T-helper 2 cell treated with Interferon-gamma antibody and Interleukin-4, amounts not matched to agents 5 μg/mL and 100 μg/mL, for 36 hours (primary cell): ENCODE results near the gene GRK5.

Experiments
- DNase-seq: peaks from one replicate; pipeline ENCODE4 v3.0.0; 2021; ENCODE audit warnings: low spot score
- H3K27ac Mint-ChIP-seq: one replicate; pipeline ENCODE4 v1.8.0; 2021; ENCODE audit warnings: mild to moderate bottlenecking, mixed read lengths
- H3K27me3 Mint-ChIP-seq: one replicate; pipeline ENCODE4 v1.8.0; 2021; ENCODE audit warnings: low read depth, mixed read lengths
- H3K36me3 Mint-ChIP-seq: one replicate; pipeline ENCODE4 v1.8.0; 2021; ENCODE audit warnings: low read depth, mixed read lengths
- H3K4me1 Mint-ChIP-seq: one replicate; pipeline ENCODE4 v1.8.0; 2021; ENCODE audit warnings: low read depth, mixed read lengths
- H3K4me3 Mint-ChIP-seq: one replicate; pipeline ENCODE4 v1.8.0; 2022; ENCODE audit warnings: mild to moderate bottlenecking, moderate library complexity, mixed read lengths
- H3K9me3 Mint-ChIP-seq: one replicate; pipeline ENCODE4 v1.8.0; 2021; ENCODE audit warnings: mixed read lengths

The GRK5 gene

GRCh38 chr10:119207366-119207666 lies at the start of gene GRK5:
Gene GRK5, plus strand, starts transcription at chr10:119207571. Its CDS starts 347 bp downstream, at chr10:119207918.
- peaks cover 39% of the 10 kb centered on the region for H3K4me1 Mint-ChIP-seq

GRCh38 chr10:119159332-119159731 lies 48.0 kb upstream of the GRK5 start:
- Mint-ChIP-seq H3K36me3 (peaks cover 29% of the 10 kb centered on the region), H3K27me3 (no peaks in the 10 kb centered on the region), H3K9me3 (no peaks in the 10 kb centered on the region), H3K27ac (no peak overlapping the region), H3K4me1 (peaks cover 14% of the 10 kb centered on the region), H3K4me3 (no peak overlapping the region)
- no peak for DNase-seq

More at GRCh38 chr10:119207366-119207666, at the start of gene GRK5:
- Mint-ChIP-seq H3K4me3 (peak within 1 kb of the TSS; percentile 97), H3K36me3 (peaks cover 11% of the 10 kb centered on the region), H3K9me3 (no peaks in the 10 kb centered on the region), H3K27ac (peak within 1 kb of the TSS; percentile 98), H3K27me3 (no peaks in the 10 kb centered on the region)
- DNase-seq, result peak; percentile 98

GRCh38 chr10:119161680-119162451 lies 45.5 kb upstream of the GRK5 start:
- Mint-ChIP-seq H3K4me3 (no peak overlapping the region), H3K27me3 (no peaks in the 10 kb centered on the region), H3K27ac (no peak overlapping the region), H3K4me1 (peaks cover 28% of the 10 kb centered on the region), H3K36me3 (peaks cover 16% of the 10 kb centered on the region), H3K9me3 (no peaks in the 10 kb centered on the region)
- DNase-seq, result no peak

- Mint-ChIP-seq H3K4me1 (peaks cover 30% of the 10 kb centered on the region), H3K36me3 (peaks cover 21% of the 10 kb centered on the region), H3K27me3 (no peaks in the 10 kb centered on the region)
Observed at GRCh38 chr10:119162452-119163092, 44.8 kb upstream of the GRK5 start.

GRCh38 chr10:119165171-119166117 lies 41.9 kb upstream of the GRK5 start, which contains the start of gene SFXN4:
Gene SFXN4, minus strand, starts transcription at chr10:119165714. Its CDS starts 67 bp downstream, at chr10:119165647.
- peak; percentile 87 for DNase-seq
- H3K27ac Mint-ChIP-seq, result peak within 1 kb of the TSS; percentile 94
- H3K4me3 Mint-ChIP-seq, result peak within 1 kb of the TSS; percentile 91
- H3K36me3 Mint-ChIP-seq, result peaks cover 34% of the 10 kb centered on the region
- H3K9me3 Mint-ChIP-seq, result no peaks in the 10 kb centered on the region
- no peaks in the 10 kb centered on the region for H3K27me3 Mint-ChIP-seq
- peaks cover 28% of the 10 kb centered on the region for H3K4me1 Mint-ChIP-seq

More at GRCh38 chr10:119162452-119163092, 44.8 kb upstream of the GRK5 start:
- H3K27ac Mint-ChIP-seq, result no peak overlapping the region
- no peaks in the 10 kb centered on the region for H3K9me3 Mint-ChIP-seq
- no peak for DNase-seq
- no peak overlapping the region for H3K4me3 Mint-ChIP-seq

- H3K27ac Mint-ChIP-seq, result peak overlapping the region; percentile 94
- H3K4me3 Mint-ChIP-seq, result peak overlapping the region; percentile 91
- H3K36me3 Mint-ChIP-seq, result peaks cover 31% of the 10 kb centered on the region
- DNase-seq, result no peak
- H3K9me3 Mint-ChIP-seq, result no peaks in the 10 kb centered on the region
- H3K4me1 Mint-ChIP-seq, result peaks cover 28% of the 10 kb centered on the region
- no peaks in the 10 kb centered on the region for H3K27me3 Mint-ChIP-seq
Observed at GRCh38 chr10:119166118-119166500, 41.3 kb upstream of the GRK5 start.

- Mint-ChIP-seq H3K27me3 (no peaks in the 10 kb centered on the region), H3K36me3 (peaks cover 35% of the 10 kb centered on the region), H3K9me3 (no peaks in the 10 kb centered on the region), H3K4me3 (peak overlapping the region; percentile 91), H3K27ac (peak overlapping the region; percentile 94), H3K4me1 (peaks cover 28% of the 10 kb centered on the region)
- no peak for DNase-seq
Observed at GRCh38 chr10:119166564-119166963, 40.8 kb upstream of the GRK5 start.

GRCh38 chr10:119167041-119167440 lies 40.3 kb upstream of the GRK5 start:
- no peaks in the 10 kb centered on the region for H3K9me3 Mint-ChIP-seq
- DNase-seq, result no peak
- H3K36me3 Mint-ChIP-seq, result peaks cover 39% of the 10 kb centered on the region
- H3K4me1 Mint-ChIP-seq, result peaks cover 26% of the 10 kb centered on the region
- no peaks in the 10 kb centered on the region for H3K27me3 Mint-ChIP-seq
- H3K27ac Mint-ChIP-seq, result peak overlapping the region; percentile 94
- peak overlapping the region; percentile 91 for H3K4me3 Mint-ChIP-seq

- peaks cover 25% of the 10 kb centered on the region for H3K4me1 Mint-ChIP-seq
- H3K36me3 Mint-ChIP-seq, result peaks cover 52% of the 10 kb centered on the region
- no peaks in the 10 kb centered on the region for H3K27me3 Mint-ChIP-seq
- no peak for DNase-seq
- no peak overlapping the region for H3K4me3 Mint-ChIP-seq
- no peak overlapping the region for H3K27ac Mint-ChIP-seq
- H3K9me3 Mint-ChIP-seq, result no peaks in the 10 kb centered on the region
Observed at GRCh38 chr10:119174109-119174508, 33.3 kb upstream of the GRK5 start.

GRCh38 chr10:119176166-119176565 lies 31.2 kb upstream of the GRK5 start:
- H3K9me3 Mint-ChIP-seq, result no peaks in the 10 kb centered on the region

GRCh38 chr10:119177708-119178371 lies 29.5 kb upstream of the GRK5 start:
- DNase-seq, result peak; percentile 50
- Mint-ChIP-seq H3K36me3 (peaks cover 27% of the 10 kb centered on the region), H3K4me3 (peak overlapping the region; percentile 93), H3K9me3 (no peaks in the 10 kb centered on the region), H3K4me1 (peaks cover 28% of the 10 kb centered on the region), H3K27ac (peak overlapping the region; percentile 98), H3K27me3 (no peaks in the 10 kb centered on the region)

More at GRCh38 chr10:119176166-119176565, 31.2 kb upstream of the GRK5 start:
- peak overlapping the region; percentile 67 for H3K4me3 Mint-ChIP-seq
- peak; percentile 27 for DNase-seq
- H3K27ac Mint-ChIP-seq, result peak overlapping the region; percentile 53
- peaks cover 28% of the 10 kb centered on the region for H3K4me1 Mint-ChIP-seq
- no peaks in the 10 kb centered on the region for H3K27me3 Mint-ChIP-seq
- peaks cover 40% of the 10 kb centered on the region for H3K36me3 Mint-ChIP-seq

GRCh38 chr10:119178372-119179119 lies 28.8 kb upstream of the GRK5 start, which contains the start of gene PRDX3:
Gene PRDX3, minus strand, starts transcription at chr10:119178812. Its CDS starts 22 bp downstream, at chr10:119178790.
- H3K36me3 Mint-ChIP-seq, result peaks cover 25% of the 10 kb centered on the region
- DNase-seq, result peak; percentile 91
- H3K4me1 Mint-ChIP-seq, result peaks cover 28% of the 10 kb centered on the region
- peak within 1 kb of the TSS; percentile 98 for H3K27ac Mint-ChIP-seq
- no peaks in the 10 kb centered on the region for H3K27me3 Mint-ChIP-seq
- peak within 1 kb of the TSS; percentile 93 for H3K4me3 Mint-ChIP-seq
- H3K9me3 Mint-ChIP-seq, result no peaks in the 10 kb centered on the region
